Progenitor cell of endocrine pancreas (in vitro differentiated cells): Measurements from ENCODE around the gene SIAE. TPM values are rescaled to one million over a fixed set of nuclear protein-coding genes. Genes with fewer than 3 reads are reported as not detected.

ENCODE experiments used
- DNase-seq: peaks from one replicate; pipeline ENCODE4 v3.0.0; 2021; ENCODE audit warnings: low spot score; ENCODE audit not compliant: unreplicated experiment
- H3K27ac Mint-ChIP-seq: 2 replicates; pipeline ENCODE4 v1.8.0; 2021; ENCODE audit warnings: mild to moderate bottlenecking, moderate library complexity, mixed read lengths
- H3K27me3 Mint-ChIP-seq: 2 replicates; pipeline ENCODE4 v1.8.0; 2021; ENCODE audit warnings: mixed read lengths
- H3K36me3 Mint-ChIP-seq: 2 replicates; pipeline ENCODE4 v1.8.0; 2022; ENCODE audit warnings: mixed read lengths; ENCODE audit not compliant: insufficient read depth
- H3K4me1 Mint-ChIP-seq: 2 replicates; pipeline ENCODE4 v1.8.0; 2021; ENCODE audit warnings: low read depth, mixed read lengths
- H3K4me3 Mint-ChIP-seq: 2 replicates; pipeline ENCODE4 v1.8.0; 2021; ENCODE audit warnings: low read depth, mild to moderate bottlenecking, moderate library complexity, mixed read lengths
- H3K9me3 Mint-ChIP-seq: 2 replicates; pipeline ENCODE4 v1.8.0; 2021; ENCODE audit warnings: low read depth, mixed read lengths
- total RNA-seq: library from RNA; stranded (reverse); gene quantifications from 2 replicates; pipeline ENCODE4 v1.2.1, GENCODE V29; 2021
- TF ChIP-seq, protein P1 (sequence below): fragments of 200-600 bp; sonication (generic); IDR thresholded peaks from one replicate; pipeline ENCODE4 v1.5.0; 2021; ENCODE audit warnings: antibody characterized with exemption, mild to moderate bottlenecking; ENCODE audit not compliant: unreplicated experiment

The SIAE gene
- total RNA-seq, 1 donor from 2014 or later: 8.7 TPM

DNA sequence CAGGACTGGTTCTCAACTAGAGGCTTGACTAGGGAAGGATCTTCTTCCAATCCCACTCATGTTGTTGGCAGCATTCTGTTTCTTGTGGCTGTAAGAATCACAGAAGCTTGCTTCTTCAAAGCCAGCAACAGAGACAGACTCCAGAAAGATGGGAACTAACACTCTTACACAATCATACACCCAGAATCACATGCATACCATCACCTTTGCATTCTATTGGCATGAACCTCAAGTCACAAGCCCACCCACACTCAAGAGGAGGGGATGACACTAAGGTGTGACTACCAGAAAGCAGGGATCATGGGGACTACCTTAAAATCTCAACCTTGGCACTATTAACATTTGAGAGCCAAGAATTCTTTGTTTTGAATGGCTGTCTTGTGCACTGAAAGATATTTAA is 75.9 kb downstream of the SIAE start:
- Mint-ChIP-seq H3K9me3 (no peaks in the 10 kb centered on the region), H3K4me3 (no peak overlapping the region), H3K27ac (no peak overlapping the region), H3K27me3 (peaks cover 11% of the 10 kb centered on the region), H3K4me1 (no peaks in the 10 kb centered on the region), H3K36me3 (no peaks in the 10 kb centered on the region)
- TF ChIP-seq, protein P1, sequence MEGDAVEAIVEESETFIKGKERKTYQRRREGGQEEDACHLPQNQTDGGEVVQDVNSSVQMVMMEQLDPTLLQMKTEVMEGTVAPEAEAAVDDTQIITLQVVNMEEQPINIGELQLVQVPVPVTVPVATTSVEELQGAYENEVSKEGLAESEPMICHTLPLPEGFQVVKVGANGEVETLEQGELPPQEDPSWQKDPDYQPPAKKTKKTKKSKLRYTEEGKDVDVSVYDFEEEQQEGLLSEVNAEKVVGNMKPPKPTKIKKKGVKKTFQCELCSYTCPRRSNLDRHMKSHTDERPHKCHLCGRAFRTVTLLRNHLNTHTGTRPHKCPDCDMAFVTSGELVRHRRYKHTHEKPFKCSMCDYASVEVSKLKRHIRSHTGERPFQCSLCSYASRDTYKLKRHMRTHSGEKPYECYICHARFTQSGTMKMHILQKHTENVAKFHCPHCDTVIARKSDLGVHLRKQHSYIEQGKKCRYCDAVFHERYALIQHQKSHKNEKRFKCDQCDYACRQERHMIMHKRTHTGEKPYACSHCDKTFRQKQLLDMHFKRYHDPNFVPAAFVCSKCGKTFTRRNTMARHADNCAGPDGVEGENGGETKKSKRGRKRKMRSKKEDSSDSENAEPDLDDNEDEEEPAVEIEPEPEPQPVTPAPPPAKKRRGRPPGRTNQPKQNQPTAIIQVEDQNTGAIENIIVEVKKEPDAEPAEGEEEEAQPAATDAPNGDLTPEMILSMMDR: no peak
- DNase-seq: no peak

DNA sequence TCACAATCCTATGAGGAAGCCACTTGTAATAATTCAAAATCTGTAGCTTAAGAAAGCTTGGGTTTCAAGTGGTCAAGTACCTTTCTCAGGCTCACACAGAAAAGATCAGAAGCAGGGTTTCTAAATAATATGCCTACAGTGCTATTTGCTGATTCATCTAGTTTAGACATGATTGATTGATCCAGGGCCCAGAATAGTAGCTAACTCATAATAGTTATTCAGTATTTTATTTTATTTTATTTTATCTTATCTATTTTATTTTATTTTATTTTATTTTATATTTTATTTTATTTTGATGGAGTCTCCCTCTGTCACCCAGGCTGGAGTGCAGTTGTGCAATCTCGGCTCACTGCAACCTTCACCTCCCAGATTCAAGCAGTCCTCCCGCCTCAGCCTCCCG is 78.2 kb downstream of the SIAE start:
- no peaks in the 10 kb centered on the region for H3K9me3 Mint-ChIP-seq
- no peak overlapping the region for H3K4me3 Mint-ChIP-seq
- no peak for DNase-seq
- H3K36me3 Mint-ChIP-seq: no peaks in the 10 kb centered on the region
- H3K4me1 Mint-ChIP-seq: no peaks in the 10 kb centered on the region
- no peak overlapping the region for H3K27ac Mint-ChIP-seq
- TF ChIP-seq, protein P1: no peak
- H3K27me3 Mint-ChIP-seq: peaks cover 8% of the 10 kb centered on the region

DNA sequence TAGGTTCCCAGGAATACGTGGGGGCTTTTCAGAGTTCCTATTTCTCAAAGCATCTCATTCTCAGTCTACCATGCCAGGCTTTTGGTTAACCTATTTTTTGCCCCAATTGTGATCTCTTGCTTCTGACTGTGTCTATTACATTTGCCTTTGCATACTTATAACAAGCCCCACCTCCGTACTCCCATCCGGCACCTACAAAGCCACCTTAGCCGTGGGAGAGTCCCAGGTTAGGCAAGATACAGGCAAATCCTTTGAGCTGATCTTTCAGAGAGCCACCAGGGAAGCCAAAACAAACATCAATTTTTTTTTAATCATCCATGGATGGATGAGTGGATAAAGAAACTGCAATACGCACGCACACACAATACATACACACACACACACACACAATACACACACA is 80.9 kb downstream of the SIAE start:
- Mint-ChIP-seq H3K4me3 (no peak overlapping the region), H3K27me3 (peaks cover 8% of the 10 kb centered on the region), H3K27ac (no peak overlapping the region), H3K36me3 (no peaks in the 10 kb centered on the region), H3K9me3 (no peaks in the 10 kb centered on the region), H3K4me1 (no peaks in the 10 kb centered on the region)
- no peak for DNase-seq
- TF ChIP-seq, protein P1: no peak

DNA sequence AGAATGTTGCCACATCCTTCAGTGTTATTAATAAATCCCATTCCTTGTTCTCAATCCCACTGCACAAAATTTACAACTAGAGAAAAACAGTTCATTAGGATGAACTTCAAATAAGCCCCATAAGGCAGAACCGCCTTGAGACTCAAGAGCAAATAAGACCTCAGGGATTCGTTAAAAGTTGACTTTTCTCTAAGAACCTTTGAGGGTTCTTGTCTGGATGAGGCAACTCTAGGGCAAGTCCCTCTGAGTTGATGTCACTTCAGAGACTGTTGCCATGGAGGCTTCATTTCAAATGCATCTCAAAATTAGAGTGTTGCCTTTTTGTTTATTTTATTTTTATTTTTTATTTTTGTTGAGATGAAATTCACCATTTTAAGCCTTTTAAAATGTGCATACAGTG is 82.1 kb downstream of the SIAE start:
- Mint-ChIP-seq H3K4me3 (no peak overlapping the region), H3K4me1 (no peaks in the 10 kb centered on the region), H3K36me3 (no peaks in the 10 kb centered on the region), H3K27me3 (peaks cover 3% of the 10 kb centered on the region), H3K27ac (no peak overlapping the region), H3K9me3 (no peaks in the 10 kb centered on the region)
- TF ChIP-seq, protein P1: no peak
- no peak for DNase-seq

DNA sequence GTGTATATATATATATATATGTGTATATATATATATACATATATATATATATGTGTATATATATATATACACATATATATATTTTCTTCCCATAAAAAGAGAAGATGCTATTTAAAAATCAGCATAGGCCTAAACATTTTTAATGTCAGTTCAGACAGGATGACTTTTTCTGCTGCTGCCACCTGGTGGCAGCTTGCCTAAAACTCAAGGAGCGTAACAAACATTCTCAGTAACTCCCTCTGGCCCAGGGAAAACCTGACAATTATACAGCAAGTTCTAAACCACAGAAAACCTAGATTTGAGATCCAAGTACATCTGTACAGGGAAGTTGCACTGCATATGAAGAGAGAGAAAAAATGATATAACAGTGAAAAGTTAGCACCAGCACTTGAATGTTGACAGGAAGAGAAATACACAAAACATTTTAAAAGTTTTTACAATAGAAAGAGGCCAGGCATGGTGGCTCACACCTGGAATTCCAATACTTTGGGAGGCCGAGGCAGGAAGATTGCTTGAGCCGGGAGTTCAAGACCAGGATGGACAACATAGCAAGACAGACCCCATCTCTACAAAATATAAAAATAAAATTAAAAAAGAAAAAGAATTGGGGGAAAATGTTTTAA is 87.2 kb downstream of the SIAE start:
- H3K4me1 Mint-ChIP-seq: peaks cover 16% of the 10 kb centered on the region
- no peak overlapping the region for H3K4me3 Mint-ChIP-seq
- no peaks in the 10 kb centered on the region for H3K9me3 Mint-ChIP-seq
- DNase-seq: peak; percentile 24
- peaks cover 2% of the 10 kb centered on the region for H3K27me3 Mint-ChIP-seq
- TF ChIP-seq, protein P1: peak; percentile 74
- no peak overlapping the region for H3K27ac Mint-ChIP-seq
- H3K36me3 Mint-ChIP-seq: no peaks in the 10 kb centered on the region
